Measurements from ENCODE around the gene PMEPA1.
A peak's percentile ranks its signal among the peaks of the same experiment; 100 is the strongest.

Gene PMEPA1

GRCh38 chr20:57654998-57655808 lies 54.6 kb downstream of the PMEPA1 start:
- Histone ChIP-seq H3K4me2 (ENCODE audit: insufficient read depth, low read length, poor library complexity, severe bottlenecking) (no peak overlapping the region), H2AK5ac (ENCODE audit: low read depth, low read length) (no peak overlapping the region), H3K9me3 (replicated peaks in 1 of 2; ENCODE audit: control insufficient read depth in 2 of 2, insufficient read depth in 1 of 2, low read depth in 1 of 2, low read length in 2 of 2) (peaks cover 0 to 2% of the 10 kb centered on the region in 2 donors), H3K14ac (ENCODE audit: low read length) (no peak overlapping the region), H3K9ac (ENCODE audit: low read depth, low read length, poor library complexity) (peak overlapping the region; percentile 9), H3K4me3 (ENCODE audit: low read length in 2 of 2) (no peak overlapping the region), H2BK15ac (ENCODE audit: low read length) (no peak overlapping the region), H2BK120ac (ENCODE audit: low read depth, low read length) (no peak overlapping the region), H2AFZ (ENCODE audit: low read length) (no peak overlapping the region), H3K4me1 (ENCODE audit: control insufficient read depth in 2 of 2, insufficient read depth in 1 of 2, low read depth in 1 of 2, low read length in 2 of 2) (peaks cover 0 to 1% of the 10 kb centered on the region in 2 donors), H2BK12ac (ENCODE audit: low read length) (no peak overlapping the region), H2BK5ac (ENCODE audit: low read length) (no peak overlapping the region), H4K91ac (ENCODE audit: low read depth, low read length, poor library complexity) (no peak overlapping the region), H3K27me3 (ENCODE audit: control insufficient read depth in 3 of 3, insufficient read depth in 3 of 3, low read depth in 1 of 3, low read length in 3 of 3) (no peaks in the 10 kb centered on the region), H3K18ac (ENCODE audit: low read length) (peak overlapping the region; percentile 48), H3K23ac (ENCODE audit: low read depth, low read length, poor library complexity) (no peak overlapping the region), H3K4ac (ENCODE audit: low read length) (no peak overlapping the region), H3K27ac (replicated peaks; ENCODE audit: low read length) (no peak overlapping the region), H4K8ac (ENCODE audit: low read depth, low read length) (no peak overlapping the region), H3K36me3 (replicated peaks in 1 of 2; ENCODE audit: control insufficient read depth in 2 of 2, insufficient read depth in 2 of 2, low read length in 2 of 2) (no peaks in the 10 kb centered on the region), H3K79me1 (ENCODE audit: low read depth, low read length) (no peaks in the 10 kb centered on the region)
- DNase-seq (ENCODE audit: low spot score), result no peak
- no CpG with 5 or more reads among the region's 22 CpGs for WGBS, 2 donors (ENCODE audit: extremely low coverage in 2 of 2, insufficient read length in 2 of 2, insufficient replicate concordance in 1 of 2)

GRCh38 chr20:57654363-57654997 lies 55.3 kb downstream of the PMEPA1 start:
- no peak overlapping the region for H2BK15ac ChIP-seq (ENCODE audit: low read length)
- no peak overlapping the region for H4K8ac ChIP-seq (ENCODE audit: low read depth, low read length)
- no peak overlapping the region for H2AFZ ChIP-seq (ENCODE audit: low read length)
- H3K79me1 ChIP-seq (ENCODE audit: low read depth, low read length), result no peaks in the 10 kb centered on the region
- no peak overlapping the region for H2AK5ac ChIP-seq (ENCODE audit: low read depth, low read length)
- H2BK12ac ChIP-seq (ENCODE audit: low read length), result no peak overlapping the region
- peak; percentile 42 for DNase-seq (ENCODE audit: low spot score)
- no peak overlapping the region for H3K27ac ChIP-seq (replicated peaks; ENCODE audit: low read length)
- H3K23ac ChIP-seq (ENCODE audit: low read depth, low read length, poor library complexity), result no peak overlapping the region
- no peak overlapping the region for H2BK5ac ChIP-seq (ENCODE audit: low read length)
- no peak overlapping the region for H3K18ac ChIP-seq (ENCODE audit: low read length)
- peaks cover 0 to 2% of the 10 kb centered on the region in 2 donors for H3K9me3 ChIP-seq (replicated peaks in 1 of 2; ENCODE audit: control insufficient read depth in 2 of 2, insufficient read depth in 1 of 2, low read depth in 1 of 2, low read length in 2 of 2)
- H3K27me3 ChIP-seq (ENCODE audit: control insufficient read depth in 3 of 3, insufficient read depth in 3 of 3, low read depth in 1 of 3, low read length in 3 of 3), result no peaks in the 10 kb centered on the region
- no peak overlapping the region for H3K4me2 ChIP-seq (ENCODE audit: insufficient read depth, low read length, poor library complexity, severe bottlenecking)
- no peak overlapping the region for H3K14ac ChIP-seq (ENCODE audit: low read length)
- no peaks in the 10 kb centered on the region for H3K36me3 ChIP-seq (replicated peaks in 1 of 2; ENCODE audit: control insufficient read depth in 2 of 2, insufficient read depth in 2 of 2, low read length in 2 of 2)
- H3K4me1 ChIP-seq (ENCODE audit: control insufficient read depth in 2 of 2, insufficient read depth in 1 of 2, low read depth in 1 of 2, low read length in 2 of 2), result peaks cover 0 to 1% of the 10 kb centered on the region in 2 donors
- H2BK120ac ChIP-seq (ENCODE audit: low read depth, low read length), result no peak overlapping the region
- no peak overlapping the region for H3K4me3 ChIP-seq (ENCODE audit: low read length in 2 of 2)
- no peak overlapping the region for H3K4ac ChIP-seq (ENCODE audit: low read length)
- H4K91ac ChIP-seq (ENCODE audit: low read depth, low read length, poor library complexity), result no peak overlapping the region
- no peak overlapping the region for H3K9ac ChIP-seq (ENCODE audit: low read depth, low read length, poor library complexity)
- no CpG with 5 or more reads among the region's 12 CpGs for WGBS, 2 donors (ENCODE audit: extremely low coverage in 2 of 2, insufficient read length in 2 of 2, insufficient replicate concordance in 1 of 2)

GRCh38 chr20:57653910-57654309 lies 55.9 kb downstream of the PMEPA1 start:
- Histone ChIP-seq H2AK5ac (ENCODE audit: low read depth, low read length) (no peak overlapping the region), H3K36me3 (replicated peaks in 1 of 2; ENCODE audit: control insufficient read depth in 2 of 2, insufficient read depth in 2 of 2, low read length in 2 of 2) (no peaks in the 10 kb centered on the region), H3K18ac (ENCODE audit: low read length) (no peak overlapping the region), H3K27me3 (ENCODE audit: control insufficient read depth in 3 of 3, insufficient read depth in 3 of 3, low read depth in 1 of 3, low read length in 3 of 3) (no peaks in the 10 kb centered on the region), H3K4me1 (ENCODE audit: control insufficient read depth in 2 of 2, insufficient read depth in 1 of 2, low read depth in 1 of 2, low read length in 2 of 2) (peaks cover 0 to 1% of the 10 kb centered on the region in 2 donors), H3K9ac (ENCODE audit: low read depth, low read length, poor library complexity) (no peak overlapping the region), H3K4me2 (ENCODE audit: insufficient read depth, low read length, poor library complexity, severe bottlenecking) (no peak overlapping the region), H4K8ac (ENCODE audit: low read depth, low read length) (no peak overlapping the region), H2AFZ (ENCODE audit: low read length) (no peak overlapping the region), H3K4ac (ENCODE audit: low read length) (no peak overlapping the region), H2BK15ac (ENCODE audit: low read length) (no peak overlapping the region), H3K27ac (replicated peaks; ENCODE audit: low read length) (no peak overlapping the region), H2BK12ac (ENCODE audit: low read length) (no peak overlapping the region), H3K14ac (ENCODE audit: low read length) (no peak overlapping the region), H2BK5ac (ENCODE audit: low read length) (no peak overlapping the region), H3K4me3 (ENCODE audit: low read length in 2 of 2) (no peak overlapping the region), H3K79me1 (ENCODE audit: low read depth, low read length) (no peaks in the 10 kb centered on the region), H3K23ac (ENCODE audit: low read depth, low read length, poor library complexity) (no peak overlapping the region), H3K9me3 (replicated peaks in 1 of 2; ENCODE audit: control insufficient read depth in 2 of 2, insufficient read depth in 1 of 2, low read depth in 1 of 2, low read length in 2 of 2) (peaks cover 0 to 2% of the 10 kb centered on the region in 2 donors), H2BK120ac (ENCODE audit: low read depth, low read length) (no peak overlapping the region), H4K91ac (ENCODE audit: low read depth, low read length, poor library complexity) (no peak overlapping the region)
- no CpG with 5 or more reads among the region's 5 CpGs for WGBS, 2 donors (ENCODE audit: extremely low coverage in 2 of 2, insufficient read length in 2 of 2, insufficient replicate concordance in 1 of 2)
- no peak for DNase-seq (ENCODE audit: low spot score)

GRCh38 chr20:57653546-57653900 lies 56.3 kb downstream of the PMEPA1 start:
- no peak overlapping the region for H2AK5ac ChIP-seq (ENCODE audit: low read depth, low read length)
- H2AFZ ChIP-seq (ENCODE audit: low read length), result no peak overlapping the region
- H3K4ac ChIP-seq (ENCODE audit: low read length), result no peak overlapping the region
- WGBS, 2 donors (ENCODE audit: extremely low coverage in 2 of 2, insufficient read length in 2 of 2, insufficient replicate concordance in 1 of 2), result no CpG with 5 or more reads among the region's 8 CpGs
- H3K23ac ChIP-seq (ENCODE audit: low read depth, low read length, poor library complexity), result no peak overlapping the region
- H3K27me3 ChIP-seq (ENCODE audit: control insufficient read depth in 3 of 3, insufficient read depth in 3 of 3, low read depth in 1 of 3, low read length in 3 of 3), result no peaks in the 10 kb centered on the region
- H3K79me1 ChIP-seq (ENCODE audit: low read depth, low read length), result no peaks in the 10 kb centered on the region
- H3K9ac ChIP-seq (ENCODE audit: low read depth, low read length, poor library complexity), result no peak overlapping the region
- DNase-seq (ENCODE audit: low spot score), result no peak
- peaks cover 0 to 2% of the 10 kb centered on the region in 2 donors for H3K9me3 ChIP-seq (replicated peaks in 1 of 2; ENCODE audit: control insufficient read depth in 2 of 2, insufficient read depth in 1 of 2, low read depth in 1 of 2, low read length in 2 of 2)
- no peak overlapping the region for H3K18ac ChIP-seq (ENCODE audit: low read length)
- H3K4me1 ChIP-seq (ENCODE audit: control insufficient read depth in 2 of 2, insufficient read depth in 1 of 2, low read depth in 1 of 2, low read length in 2 of 2), result peaks cover 0 to 1% of the 10 kb centered on the region in 2 donors
- no peak overlapping the region for H3K14ac ChIP-seq (ENCODE audit: low read length)
- no peak overlapping the region for H2BK15ac ChIP-seq (ENCODE audit: low read length)
- no peaks in the 10 kb centered on the region for H3K36me3 ChIP-seq (replicated peaks in 1 of 2; ENCODE audit: control insufficient read depth in 2 of 2, insufficient read depth in 2 of 2, low read length in 2 of 2)
- no peak overlapping the region for H3K4me2 ChIP-seq (ENCODE audit: insufficient read depth, low read length, poor library complexity, severe bottlenecking)
- H4K8ac ChIP-seq (ENCODE audit: low read depth, low read length), result no peak overlapping the region
- H4K91ac ChIP-seq (ENCODE audit: low read depth, low read length, poor library complexity), result no peak overlapping the region
- H3K4me3 ChIP-seq (ENCODE audit: low read length in 2 of 2), result no peak overlapping the region
- H3K27ac ChIP-seq (replicated peaks; ENCODE audit: low read length), result no peak overlapping the region
- H2BK120ac ChIP-seq (ENCODE audit: low read depth, low read length), result no peak overlapping the region
- H2BK5ac ChIP-seq (ENCODE audit: low read length), result no peak overlapping the region
- H2BK12ac ChIP-seq (ENCODE audit: low read length), result no peak overlapping the region
